ENCODE results near the gene REN.
A peak's percentile ranks its signal among the peaks of the same experiment; 100 is the strongest.

The REN gene

GRCh38 chr1:204131978-204132377 lies 34.2 kb downstream of the REN start:
- DNase-seq (ENCODE audit: low spot score) = no peak

GRCh38 chr1:204130981-204131892 lies 34.9 kb downstream of the REN start:
- no peak for DNase-seq (ENCODE audit: low spot score)

- no peak for DNase-seq (ENCODE audit: low spot score)
These were observed 36.0 kb downstream of the REN start for GRCh38 chr1:204130178-204130577.

GRCh38 chr1:204128964-204129896 lies 36.9 kb downstream of the REN start:
- DNase-seq (ENCODE audit: low spot score) = peak; percentile 60

- DNase-seq (ENCODE audit: low spot score) = no peak
These were observed 37.6 kb downstream of the REN start for GRCh38 chr1:204128464-204128963.

- peak; percentile 63 for DNase-seq (ENCODE audit: low spot score)
These were observed 38.4 kb downstream of the REN start for GRCh38 chr1:204127597-204128242.

- no peak for DNase-seq (ENCODE audit: low spot score)
These were observed 39.2 kb downstream of the REN start for GRCh38 chr1:204126956-204127355.

GRCh38 chr1:204126386-204126785 lies 39.8 kb downstream of the REN start:
- DNase-seq (ENCODE audit: low spot score) = no peak

- no peak for DNase-seq (ENCODE audit: low spot score)
These were observed 40.3 kb downstream of the REN start for GRCh38 chr1:204125759-204126351.

- DNase-seq (ENCODE audit: low spot score) = no peak
These were observed 41.5 kb downstream of the REN start for GRCh38 chr1:204124639-204125038.

- DNase-seq (ENCODE audit: low spot score) = no peak
These were observed 42.8 kb downstream of the REN start for GRCh38 chr1:204123376-204123775.

- no peak for DNase-seq (ENCODE audit: low spot score)
These were observed 44.1 kb downstream of the REN start for GRCh38 chr1:204121840-204122555.

GRCh38 chr1:204116539-204116938 lies 49.6 kb downstream of the REN start:
- DNase-seq (ENCODE audit: low spot score) = no peak

GRCh38 chr1:204115116-204115515 lies 51.0 kb downstream of the REN start:
- no peak for DNase-seq (ENCODE audit: low spot score)

GRCh38 chr1:204114606-204115005 lies 51.5 kb downstream of the REN start:
- no peak for DNase-seq (ENCODE audit: low spot score)

- no peak for DNase-seq (ENCODE audit: low spot score)
These were observed 52.2 kb downstream of the REN start for GRCh38 chr1:204113896-204114295.

GRCh38 chr1:204112876-204113730 lies 53.0 kb downstream of the REN start:
- no peak for DNase-seq (ENCODE audit: low spot score)

- DNase-seq (ENCODE audit: low spot score) = no peak
These were observed 55.1 kb downstream of the REN start for GRCh38 chr1:204110894-204111633.

Measured in globus pallidus (tissue), 1 donor.